RWPE1 (cell line): ENCODE results near the gene MED14.

Experiments used
- CTCF ChIA-PET: fragments of 350-600 bp; sonication (Branson Sonifier 250); formaldehyde crosslinking; extraction: SDS; loops from one replicate; lab custom pipeline; 2021; lab: Yijun Ruan, JAX
- POLR2A ChIA-PET: fragments of 400-600 bp; formaldehyde crosslinking; extraction: SDS; loops from one replicate; lab custom pipeline; 2020; ENCODE audit warnings: antibody characterized with exemption; ENCODE audit not compliant: low non-redundant PET; lab: Yijun Ruan, JAX
- DNase-seq: peaks from one replicate; pipeline ENCODE4 v3.0.0; 2012; ENCODE audit warnings: low spot score
- H3K27ac ChIP-seq: fragments of 450-650 bp; 2 replicates; pipeline ENCODE4 v1.5.1; 2017
- TF ChIP-seq, protein P1 (sequence below): fragments of 450-650 bp; conservative IDR thresholded peaks from 2 replicates; pipeline ENCODE4 v1.5.1; 2017; ENCODE audit warnings: low read depth, mild to moderate bottlenecking

MED14 gene

GRCh38 chrX:40705658-40706312, 29.6 kb downstream of the MED14 start:
- ChIA-PET POLR2A (no interaction called here), CTCF (no interaction called here)
- H3K27ac ChIP-seq: no peak overlapping the region
- TF ChIP-seq, protein P1, sequence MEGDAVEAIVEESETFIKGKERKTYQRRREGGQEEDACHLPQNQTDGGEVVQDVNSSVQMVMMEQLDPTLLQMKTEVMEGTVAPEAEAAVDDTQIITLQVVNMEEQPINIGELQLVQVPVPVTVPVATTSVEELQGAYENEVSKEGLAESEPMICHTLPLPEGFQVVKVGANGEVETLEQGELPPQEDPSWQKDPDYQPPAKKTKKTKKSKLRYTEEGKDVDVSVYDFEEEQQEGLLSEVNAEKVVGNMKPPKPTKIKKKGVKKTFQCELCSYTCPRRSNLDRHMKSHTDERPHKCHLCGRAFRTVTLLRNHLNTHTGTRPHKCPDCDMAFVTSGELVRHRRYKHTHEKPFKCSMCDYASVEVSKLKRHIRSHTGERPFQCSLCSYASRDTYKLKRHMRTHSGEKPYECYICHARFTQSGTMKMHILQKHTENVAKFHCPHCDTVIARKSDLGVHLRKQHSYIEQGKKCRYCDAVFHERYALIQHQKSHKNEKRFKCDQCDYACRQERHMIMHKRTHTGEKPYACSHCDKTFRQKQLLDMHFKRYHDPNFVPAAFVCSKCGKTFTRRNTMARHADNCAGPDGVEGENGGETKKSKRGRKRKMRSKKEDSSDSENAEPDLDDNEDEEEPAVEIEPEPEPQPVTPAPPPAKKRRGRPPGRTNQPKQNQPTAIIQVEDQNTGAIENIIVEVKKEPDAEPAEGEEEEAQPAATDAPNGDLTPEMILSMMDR: no peak
- DNase-seq: no peak

DNA sequence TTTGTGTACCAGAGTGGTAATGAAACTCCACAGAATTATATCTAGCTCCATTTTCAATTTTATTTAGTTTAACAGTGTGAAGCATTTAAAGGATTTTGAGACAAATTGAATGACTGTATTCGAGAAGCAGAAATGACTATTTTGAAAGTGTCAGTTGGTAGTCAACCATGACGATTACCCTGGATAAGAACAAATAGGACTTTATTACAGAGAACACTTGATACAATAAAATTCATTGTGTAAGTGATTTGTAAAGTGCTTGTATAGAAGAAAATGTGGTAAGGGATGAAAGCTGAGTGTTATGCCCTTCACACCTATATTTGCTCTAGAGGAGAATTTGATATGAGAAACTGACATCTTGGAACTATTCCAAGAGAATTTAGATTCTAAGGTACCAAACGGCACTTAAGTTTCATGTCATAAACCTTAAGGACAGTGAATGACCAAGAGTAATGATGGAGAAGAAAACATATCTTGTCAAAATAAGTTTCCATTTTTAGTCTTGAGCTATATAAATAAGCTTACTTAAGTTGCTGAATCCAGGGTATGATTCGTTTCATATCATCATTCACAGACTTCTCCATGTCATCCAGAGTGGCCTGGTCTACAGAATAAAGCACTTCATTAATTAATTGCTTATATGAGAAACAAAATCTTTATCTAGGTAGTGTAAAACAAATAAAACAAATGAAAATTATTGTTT, 34.6 kb downstream of the MED14 start:
- H3K27ac ChIP-seq: no peak overlapping the region
- ChIA-PET CTCF (interaction anchor here (0.6 kb wide), 1 partner anchor 1190 kb away, joined by 5 read pairs; no protein-coding TSS in a partner anchor), POLR2A (no interaction called here)
- TF ChIP-seq, protein P1: no peak
- no peak for DNase-seq

DNA sequence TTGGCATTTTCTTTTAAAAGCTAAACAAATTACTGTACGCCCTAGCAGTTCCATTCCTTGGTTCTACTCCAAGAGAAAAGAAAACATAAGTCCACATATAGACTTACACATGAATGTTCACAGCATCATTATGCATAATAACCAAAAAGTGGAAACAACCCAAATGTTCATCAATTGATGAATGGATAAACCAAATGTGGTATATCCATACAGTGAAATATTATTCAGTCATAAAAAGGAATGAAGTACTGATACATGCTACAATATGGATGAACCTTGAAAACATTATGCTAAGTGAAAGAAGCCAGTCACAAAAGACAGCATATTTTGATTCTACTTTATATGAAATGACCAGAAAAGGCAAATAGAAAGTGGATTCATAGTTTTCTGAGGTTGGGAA, 36.5 kb downstream of the MED14 start:
- TF ChIP-seq, protein P1: no peak
- no peak for DNase-seq
- CTCF ChIA-PET: interaction anchor here (0.7 kb wide), 1 partner anchor 26 kb away, joined by 3 read pairs; no protein-coding TSS in a partner anchor
- POLR2A ChIA-PET: no interaction called here
- H3K27ac ChIP-seq: no peak overlapping the region

- POLR2A ChIA-PET: no interaction called here
- DNase-seq: no peak
- CTCF ChIA-PET: no interaction called here
- TF ChIP-seq, protein P1: no peak
- no peak overlapping the region for H3K27ac ChIP-seq
Observed at GRCh38 chrX:40694802-40695201, 40.5 kb downstream of the MED14 start.

- H3K27ac ChIP-seq: no peak overlapping the region
- POLR2A ChIA-PET: no interaction called here
- TF ChIP-seq, protein P1: no peak
- CTCF ChIA-PET: no interaction called here
- no peak for DNase-seq
Observed at GRCh38 chrX:40688929-40689328, 46.4 kb downstream of the MED14 start.

DNA sequence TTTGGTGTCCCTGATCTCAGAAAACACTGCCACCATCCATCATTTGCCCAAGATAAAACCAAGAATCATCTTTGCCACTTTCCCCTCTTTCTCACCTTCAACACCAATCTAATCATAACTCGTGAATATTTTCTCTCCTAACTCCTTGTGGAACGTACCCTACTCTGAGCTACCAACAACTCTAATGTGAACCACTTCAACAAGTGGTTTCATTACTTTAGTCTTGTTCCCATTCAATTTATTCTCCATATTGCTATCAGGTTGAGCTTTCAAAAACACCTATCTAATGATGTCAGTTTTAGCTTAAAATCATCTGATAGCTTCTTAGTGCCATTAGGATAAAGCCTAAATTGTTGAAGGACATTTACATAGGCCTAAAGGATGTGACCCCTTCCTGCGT, 48.2 kb downstream of the MED14 start:
- no peak for DNase-seq
- CTCF ChIA-PET: interaction anchor here (1.0 kb wide), 1 partner anchor 36 kb away, joined by 4 read pairs; no protein-coding TSS in a partner anchor
- TF ChIP-seq, protein P1: no peak
- POLR2A ChIA-PET: no interaction called here
- H3K27ac ChIP-seq: no peak overlapping the region
